HepG2 (cell line): ENCODE results near the gene CNR2. TPM values are rescaled to one million over a fixed set of nuclear protein-coding genes. Genes with fewer than 3 reads are reported as not detected.

Experiments
- ARID3A ChIP-seq: IDR thresholded peaks from 2 replicates; pipeline ENCODE4 v1.6.1; 2012; ENCODE audit warnings: low read depth, low read length, improper control_type of control experiment
- ARID4A ChIP-seq: sonication (generic); formaldehyde crosslinking; IDR thresholded peaks from 2 replicates; pipeline ENCODE4 v1.5.0; 2020; ENCODE audit warnings: mild to moderate bottlenecking, missing genetic modification reagents, borderline replicate concordance
- BCL6 ChIP-seq: IDR thresholded peaks from 2 replicates; pipeline ENCODE4 v1.6.1; 2016; ENCODE audit warnings: missing genetic modification reagents, missing compliant biosample characterization
- IRX3 ChIP-seq: sonication (generic); formaldehyde crosslinking; IDR thresholded peaks from 2 replicates; pipeline ENCODE4 v1.8.1; 2023; ENCODE audit warnings: mild to moderate bottlenecking, low read depth, missing genetic modification reagents, borderline replicate concordance
- KDM5B ChIP-seq: sonication (generic); formaldehyde crosslinking; IDR thresholded peaks from 2 replicates; pipeline ENCODE4 v1.4.0; 2020; ENCODE audit warnings: missing genetic modification reagents, mild to moderate bottlenecking, borderline replicate concordance
- MXD3 ChIP-seq: IDR thresholded peaks from 2 replicates; pipeline ENCODE4 v1.6.1; 2016; ENCODE audit warnings: mild to moderate bottlenecking, missing biosample characterization, missing genetic modification reagents
- PPARG ChIP-seq: conservative IDR thresholded peaks from 2 replicates; pipeline ENCODE4 v1.6.1; 2016; ENCODE audit warnings: missing biosample characterization, missing genetic modification reagents
- RAD21 ChIP-seq: fragments of 450-650 bp; formaldehyde crosslinking; IDR thresholded peaks from 2 replicates; pipeline ENCODE4 v1.5.0; 2020; ENCODE audit warnings: mild to moderate bottlenecking
- SMC3 ChIP-seq: IDR thresholded peaks from 2 replicates; pipeline ENCODE4 v1.6.1; 2011; ENCODE audit warnings: low read length, improper control_type of control experiment
- TEAD3 ChIP-seq: optimal IDR thresholded peaks from 2 replicates; pipeline ENCODE3; 2016; ENCODE audit warnings: borderline replicate concordance
- TFDP1 ChIP-seq: IDR thresholded peaks from 2 replicates; pipeline ENCODE4 v1.6.1; 2016; ENCODE audit warnings: missing compliant biosample characterization, missing genetic modification reagents, borderline replicate concordance
- THAP11 ChIP-seq: IDR thresholded peaks from 2 replicates; pipeline ENCODE4 v1.6.1; 2016; ENCODE audit warnings: missing biosample characterization, missing genetic modification reagents
- ZBTB20 ChIP-seq: sonication (generic); formaldehyde crosslinking; IDR thresholded peaks from 2 replicates; pipeline ENCODE4 v1.8.1; 2023; ENCODE audit warnings: missing genetic modification reagents, low read depth, mild to moderate bottlenecking, borderline replicate concordance
- ZFX ChIP-seq: sonication (generic); formaldehyde crosslinking; IDR thresholded peaks from 2 replicates; pipeline ENCODE4 v1.4.0; 2020; ENCODE audit warnings: mild to moderate bottlenecking, low read depth, missing genetic modification reagents, moderate library complexity
- ZGPAT ChIP-seq: IDR thresholded peaks from 2 replicates; pipeline ENCODE4 v1.6.1; 2016; ENCODE audit warnings: mild to moderate bottlenecking
- ZMYM3 ChIP-seq: sonication (generic); formaldehyde crosslinking; IDR thresholded peaks from 2 replicates; pipeline ENCODE4 v1.5.1; 2020; ENCODE audit warnings: mild to moderate bottlenecking, missing genetic modification reagents
- ZNF263 ChIP-seq: sonication (generic); formaldehyde crosslinking; IDR thresholded peaks from 2 replicates; pipeline ENCODE4 v1.4.0; 2020; ENCODE audit warnings: missing genetic modification reagents
- ZNF354B ChIP-seq: sonication (generic); formaldehyde crosslinking; IDR thresholded peaks from 2 replicates; pipeline ENCODE4 v1.8.0; 2022; ENCODE audit warnings: mild to moderate bottlenecking, missing genetic modification reagents
- ZNF788 ChIP-seq: sonication (generic); formaldehyde crosslinking; IDR thresholded peaks from 2 replicates; pipeline ENCODE4 v1.5.0; 2020; ENCODE audit warnings: mild to moderate bottlenecking, missing genetic modification reagents, borderline replicate concordance
- polyA plus RNA-seq, 8 experiments: library from polyadenylated mRNA; depleted of rRNA in 3 of 8; stranded (reverse) in 7 of 8; unstranded in 1 of 8; fragments of >200 nt; fragmentation: Illumina TruSeq in 4 of 8; extraction: Trizol in 4 of 8; gene quantifications; 2 replicates each; pipeline versions ENCODE4 v1.2.1 to v1.2.3, GENCODE V29; 2011 to 2016; ENCODE audit warnings: low read depth in 4 of 8, missing spikeins in 1 of 8, mixed read lengths in 1 of 8; ENCODE audit not compliant: insufficient read depth in 1 of 8
- total RNA-seq, 5 experiments: library from RNA; depleted of rRNA; stranded (reverse); fragments of >200 nt; fragmentation: Illumina TruSeq; extraction: Trizol; gene quantifications; 2 replicates each; pipeline ENCODE4 v1.2.3, GENCODE V29; 2016; ENCODE audit warnings: low read depth in 1 of 5

Gene CNR2
- total and polyA plus RNA-seq, 2 of the 13 experiments (the other 11 are each of a cell fraction or from before 2014, with no cell fraction given) = not detected

GRCh38 chr1:23916209-23917131 lies 3.3 kb upstream of the CNR2 start (continued):
- TF ChIP-seq ZNF788 (CRISPR knock-in tag) (peak; percentile 41; the same call in 1 of the 2 replicates), THAP11 (CRISPR knock-in tag) (0 out of 2 replicates have a peak, but pooled peaks have one; percentile 24), TEAD3 (CRISPR knock-in tag) (peak; percentile 81), BCL6 (CRISPR knock-in tag) (no peak), IRX3 (CRISPR knock-in tag) (no peak), ZNF263 (CRISPR knock-in tag) (no peak), TFDP1 (CRISPR knock-in tag) (peak; percentile 19; the same call in 1 of the 2 replicates), PPARG (CRISPR knock-in tag) (peak; percentile 53; the same call in 1 of the 2 replicates), ZMYM3 (CRISPR knock-in tag) (peak; percentile 32; the same call in 1 of the 2 replicates), MXD3 (CRISPR knock-in tag) (no peak), ZGPAT (peak; percentile 33; the same call in 1 of the 2 replicates), KDM5B (CRISPR knock-in tag) (0 out of 2 replicates have a peak, but pooled peaks have one; percentile 29), ARID3A (0 out of 2 replicates have a peak, but pooled peaks have one; percentile 18), ARID4A (CRISPR knock-in tag) (peak; percentile 21; the same call in 1 of the 2 replicates), RAD21 (CRISPR knock-in tag) (peak; percentile 84), ZNF354B (CRISPR knock-in tag) (no peak), SMC3 (peak; percentile 80), ZFX (CRISPR knock-in tag) (peak; percentile 26; the same call in 1 of the 2 replicates), ZBTB20 (CRISPR knock-in tag) (no peak)
